ENCODE measurements around the gene ZNF511.

- no peak for TF ChIP-seq CTCF (IDR thresholded peaks at IDR 0.05)
- TF ChIP-seq EZH2 (IDR thresholded peaks at IDR 0.05; ENCODE audit: borderline replicate concordance, insufficient read depth, low read depth, low read length, poor library complexity, severe bottlenecking), result no peak
Observed at GRCh38 chr10:133272301-133272963, 36.3 kb upstream of the ZNF511 start.
